ENCODE measurements around the gene SLC35C1. TPM values are rescaled to one million over a fixed set of nuclear protein-coding genes. Genes with fewer than 3 reads are reported as not detected.
"Not testable (repeated sequence)": the region's sequence is repeated elsewhere in the genome, so short reads cannot be mapped to it uniquely, and the experiment has no call there.

Gene SLC35C1
- total RNA-seq, 1 experiment from 2014 or later: 18.1 TPM

- BruUV-seq (replicated peaks): no TSS peak
- no peak for DNase-seq
- Mint-ChIP-seq H3K4me3 (ENCODE audit: low read depth, unreplicated experiment) (no peak overlapping the region), H3K9me3 (ENCODE audit: low read depth, unreplicated experiment) (no peaks in the 10 kb centered on the region), H3K27ac (ENCODE audit: unreplicated experiment) (no peak overlapping the region), H3K36me3 (ENCODE audit: insufficient read depth, unreplicated experiment) (peaks cover 3% of the 10 kb centered on the region), H3K4me1 (ENCODE audit: low read depth, unreplicated experiment) (peaks cover 9% of the 10 kb centered on the region), H3K27me3 (ENCODE audit: unreplicated experiment) (peaks cover 25% of the 10 kb centered on the region)
- CTCF ChIA-PET: no interaction called here
- TF ChIP-seq, protein P1, sequence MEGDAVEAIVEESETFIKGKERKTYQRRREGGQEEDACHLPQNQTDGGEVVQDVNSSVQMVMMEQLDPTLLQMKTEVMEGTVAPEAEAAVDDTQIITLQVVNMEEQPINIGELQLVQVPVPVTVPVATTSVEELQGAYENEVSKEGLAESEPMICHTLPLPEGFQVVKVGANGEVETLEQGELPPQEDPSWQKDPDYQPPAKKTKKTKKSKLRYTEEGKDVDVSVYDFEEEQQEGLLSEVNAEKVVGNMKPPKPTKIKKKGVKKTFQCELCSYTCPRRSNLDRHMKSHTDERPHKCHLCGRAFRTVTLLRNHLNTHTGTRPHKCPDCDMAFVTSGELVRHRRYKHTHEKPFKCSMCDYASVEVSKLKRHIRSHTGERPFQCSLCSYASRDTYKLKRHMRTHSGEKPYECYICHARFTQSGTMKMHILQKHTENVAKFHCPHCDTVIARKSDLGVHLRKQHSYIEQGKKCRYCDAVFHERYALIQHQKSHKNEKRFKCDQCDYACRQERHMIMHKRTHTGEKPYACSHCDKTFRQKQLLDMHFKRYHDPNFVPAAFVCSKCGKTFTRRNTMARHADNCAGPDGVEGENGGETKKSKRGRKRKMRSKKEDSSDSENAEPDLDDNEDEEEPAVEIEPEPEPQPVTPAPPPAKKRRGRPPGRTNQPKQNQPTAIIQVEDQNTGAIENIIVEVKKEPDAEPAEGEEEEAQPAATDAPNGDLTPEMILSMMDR (IDR thresholded peaks at IDR 0.05; ENCODE audit: unreplicated experiment): no peak
- intact Hi-C loops (cut with micrococcal nuclease; ENCODE audit: unreplicated experiment): no loop called here
Observed at GRCh38 chr11:45818961-45819605, 14.1 kb downstream of the SLC35C1 start.

- intact Hi-C loops (cut with micrococcal nuclease; ENCODE audit: unreplicated experiment): no loop called here
- CTCF ChIA-PET: no interaction called here
- H3K4me3 Mint-ChIP-seq (ENCODE audit: low read depth, unreplicated experiment): no peak overlapping the region
- no peaks in the 10 kb centered on the region for H3K36me3 Mint-ChIP-seq (ENCODE audit: insufficient read depth, unreplicated experiment)
- DNase-seq: no peak
- no TSS peak for BruUV-seq (replicated peaks)
- H3K4me1 Mint-ChIP-seq (ENCODE audit: low read depth, unreplicated experiment): peaks cover 10% of the 10 kb centered on the region
- no peaks in the 10 kb centered on the region for H3K9me3 Mint-ChIP-seq (ENCODE audit: low read depth, unreplicated experiment)
- H3K27me3 Mint-ChIP-seq (ENCODE audit: unreplicated experiment): peaks cover 31% of the 10 kb centered on the region
- TF ChIP-seq, protein P1 (IDR thresholded peaks at IDR 0.05; ENCODE audit: unreplicated experiment): no peak
- no peak overlapping the region for H3K27ac Mint-ChIP-seq (ENCODE audit: unreplicated experiment)
Observed at GRCh38 chr11:45820211-45820857, 15.4 kb downstream of the SLC35C1 start.

- DNase-seq; BruUV-seq (replicated peaks); CTCF ChIA-PET; H3K4me1 Mint-ChIP-seq (ENCODE audit: low read depth, unreplicated experiment); H3K9me3 Mint-ChIP-seq (ENCODE audit: low read depth, unreplicated experiment); H3K36me3 Mint-ChIP-seq (ENCODE audit: insufficient read depth, unreplicated experiment); H3K27ac Mint-ChIP-seq (ENCODE audit: unreplicated experiment); H3K4me3 Mint-ChIP-seq (ENCODE audit: low read depth, unreplicated experiment); intact Hi-C loops (cut with micrococcal nuclease; ENCODE audit: unreplicated experiment): not testable (repeated sequence)
- peaks cover 65% of the 10 kb centered on the region for H3K27me3 Mint-ChIP-seq (ENCODE audit: unreplicated experiment)
Observed at GRCh38 chr11:45826492-45826891, 21.5 kb downstream of the SLC35C1 start.

GRCh38 chr11:45827123-45827522 lies 22.2 kb downstream of the SLC35C1 start:
- intact Hi-C loops (cut with micrococcal nuclease; ENCODE audit: unreplicated experiment): no loop called here
- no peak overlapping the region for H3K27ac Mint-ChIP-seq (ENCODE audit: unreplicated experiment)
- no peak overlapping the region for H3K4me3 Mint-ChIP-seq (ENCODE audit: low read depth, unreplicated experiment)
- peaks cover 65% of the 10 kb centered on the region for H3K27me3 Mint-ChIP-seq (ENCODE audit: unreplicated experiment)
- H3K4me1 Mint-ChIP-seq (ENCODE audit: low read depth, unreplicated experiment): peaks cover 10% of the 10 kb centered on the region
- H3K9me3 Mint-ChIP-seq (ENCODE audit: low read depth, unreplicated experiment): no peaks in the 10 kb centered on the region
- BruUV-seq (replicated peaks): no TSS peak
- TF ChIP-seq, protein P1 (IDR thresholded peaks at IDR 0.05; ENCODE audit: unreplicated experiment): no peak
- no peak for DNase-seq
- no peaks in the 10 kb centered on the region for H3K36me3 Mint-ChIP-seq (ENCODE audit: insufficient read depth, unreplicated experiment)
- CTCF ChIA-PET: interaction anchor here (0.6 kb wide), 1 partner anchor 235 kb away, joined by 4 read pairs; no protein-coding TSS in a partner anchor

DNA sequence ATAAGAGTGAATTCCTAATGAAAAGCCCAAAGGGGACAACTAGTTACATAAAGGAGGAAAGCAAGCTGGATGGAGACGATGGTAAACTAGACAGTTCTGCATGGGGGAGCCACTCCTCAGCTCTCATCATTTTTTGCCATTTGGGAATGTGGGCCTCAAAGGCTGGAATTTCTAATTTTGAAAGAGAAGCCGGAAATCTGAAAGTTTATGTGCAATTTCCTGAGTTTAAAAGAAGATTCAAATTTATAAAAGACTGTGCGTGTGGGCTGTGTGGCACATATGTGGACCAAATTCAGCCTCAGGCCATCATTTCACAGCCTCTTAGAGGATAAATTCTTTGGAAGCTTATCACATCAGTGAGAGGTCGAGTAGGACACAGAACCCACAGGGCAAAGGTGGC lies 24.0 kb downstream of the SLC35C1 start:
- peaks cover 7% of the 10 kb centered on the region for H3K4me1 Mint-ChIP-seq (ENCODE audit: low read depth, unreplicated experiment)
- intact Hi-C loops (cut with micrococcal nuclease; ENCODE audit: unreplicated experiment): no loop called here
- BruUV-seq (replicated peaks): no TSS peak
- H3K27me3 Mint-ChIP-seq (ENCODE audit: unreplicated experiment): peaks cover 65% of the 10 kb centered on the region
- DNase-seq: no peak
- H3K36me3 Mint-ChIP-seq (ENCODE audit: insufficient read depth, unreplicated experiment): no peaks in the 10 kb centered on the region
- no peaks in the 10 kb centered on the region for H3K9me3 Mint-ChIP-seq (ENCODE audit: low read depth, unreplicated experiment)
- CTCF ChIA-PET: no interaction called here
- TF ChIP-seq, protein P1 (IDR thresholded peaks at IDR 0.05; ENCODE audit: unreplicated experiment): no peak
- H3K4me3 Mint-ChIP-seq (ENCODE audit: low read depth, unreplicated experiment): no peak overlapping the region
- no peak overlapping the region for H3K27ac Mint-ChIP-seq (ENCODE audit: unreplicated experiment)

Data from Calu3 (cell line).